SU-DHL-6 (cell line): Measurements from ENCODE around the gene ZMIZ1.

ENCODE experiments used
- EZH2phosphoT487 ChIP-seq: fragments of 200-600 bp; sonication (generic), shearing (Covaris generic); conservative IDR thresholded peaks from 2 replicates; pipeline ENCODE4 v1.6.1; 2018; ENCODE audit warnings: mild to moderate bottlenecking, antibody characterized with exemption, low read length, moderate library complexity, mixed read lengths
- TF ChIP-seq, protein P1 (sequence below): fragments of 200-600 bp; sonication (generic); IDR thresholded peaks from one replicate; pipeline ENCODE4 v1.5.1; 2017; ENCODE audit warnings: antibody characterized with exemption, mild to moderate bottlenecking, low read length, moderate library complexity; ENCODE audit not compliant: insufficient read depth, poor library complexity, severe bottlenecking

DNA sequence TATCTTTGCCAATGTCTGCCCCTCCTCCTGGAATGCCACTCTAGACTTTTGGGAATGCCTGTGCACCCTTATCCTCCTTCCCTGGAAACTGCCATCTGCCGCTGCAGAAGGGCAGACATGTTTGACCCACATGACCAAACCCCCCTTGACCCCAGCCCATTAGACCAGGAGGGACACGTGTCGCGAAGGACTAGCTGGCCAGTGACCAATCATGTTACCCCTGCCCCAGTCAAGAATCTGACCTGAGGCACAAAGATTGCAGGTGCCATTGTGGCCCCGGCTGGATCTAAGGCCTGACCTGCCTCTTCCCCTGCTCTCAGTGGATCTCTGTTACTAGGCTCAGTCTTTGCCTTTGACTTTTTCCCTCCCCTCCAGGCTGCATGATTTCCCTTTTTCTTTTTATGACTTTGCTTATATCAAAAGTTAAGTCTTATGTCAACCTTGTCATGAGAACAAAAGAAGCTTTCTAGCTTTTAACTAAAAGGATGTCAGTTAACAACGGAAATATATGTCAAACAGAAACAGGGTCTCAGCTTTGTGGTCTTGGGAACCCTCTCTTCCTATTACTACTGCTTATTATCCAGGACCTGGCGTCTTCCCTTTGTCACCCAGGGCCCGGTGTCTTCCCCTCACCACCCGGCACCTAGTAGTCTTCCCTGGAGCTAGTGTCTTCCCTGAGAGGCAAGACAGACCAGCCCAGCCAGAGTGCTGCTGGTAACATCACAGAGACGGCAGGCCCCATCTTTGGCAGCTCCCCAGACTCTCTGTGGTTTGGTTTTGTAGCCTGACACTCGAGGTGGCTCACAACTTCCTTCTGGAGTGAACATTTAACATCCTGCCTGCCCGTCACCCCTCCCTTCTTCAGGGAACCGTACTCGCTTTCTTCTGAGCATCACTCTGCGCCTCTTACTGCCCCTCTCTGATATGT is 254.1 kb downstream of the ZMIZ1 start:
- TF ChIP-seq, protein P1, sequence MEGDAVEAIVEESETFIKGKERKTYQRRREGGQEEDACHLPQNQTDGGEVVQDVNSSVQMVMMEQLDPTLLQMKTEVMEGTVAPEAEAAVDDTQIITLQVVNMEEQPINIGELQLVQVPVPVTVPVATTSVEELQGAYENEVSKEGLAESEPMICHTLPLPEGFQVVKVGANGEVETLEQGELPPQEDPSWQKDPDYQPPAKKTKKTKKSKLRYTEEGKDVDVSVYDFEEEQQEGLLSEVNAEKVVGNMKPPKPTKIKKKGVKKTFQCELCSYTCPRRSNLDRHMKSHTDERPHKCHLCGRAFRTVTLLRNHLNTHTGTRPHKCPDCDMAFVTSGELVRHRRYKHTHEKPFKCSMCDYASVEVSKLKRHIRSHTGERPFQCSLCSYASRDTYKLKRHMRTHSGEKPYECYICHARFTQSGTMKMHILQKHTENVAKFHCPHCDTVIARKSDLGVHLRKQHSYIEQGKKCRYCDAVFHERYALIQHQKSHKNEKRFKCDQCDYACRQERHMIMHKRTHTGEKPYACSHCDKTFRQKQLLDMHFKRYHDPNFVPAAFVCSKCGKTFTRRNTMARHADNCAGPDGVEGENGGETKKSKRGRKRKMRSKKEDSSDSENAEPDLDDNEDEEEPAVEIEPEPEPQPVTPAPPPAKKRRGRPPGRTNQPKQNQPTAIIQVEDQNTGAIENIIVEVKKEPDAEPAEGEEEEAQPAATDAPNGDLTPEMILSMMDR, result no peak
- TF ChIP-seq EZH2phosphoT487, result no peak
